GM18499 (cell line): ENCODE data around the gene BCORL1.

ENCODE experiments used
- ATAC-seq: cut with Tn5 transposase; IDR thresholded peaks from one replicate; pipeline ENCODE4 v1.9.1; 2021; ENCODE audit warnings: moderate number of reproducible peaks; ENCODE audit not compliant: insufficient read depth, unreplicated experiment

The BCORL1 gene

GRCh38 chrX:129959493-129959832 is 23.0 kb upstream of the BCORL1 start:
- ATAC-seq = no peak

- peak; percentile 53 for ATAC-seq
These were observed 21.0 kb upstream of the BCORL1 start for GRCh38 chrX:129961180-129962083.

GRCh38 chrX:129963729-129964128 is 18.7 kb upstream of the BCORL1 start:
- ATAC-seq = no peak

DNA sequence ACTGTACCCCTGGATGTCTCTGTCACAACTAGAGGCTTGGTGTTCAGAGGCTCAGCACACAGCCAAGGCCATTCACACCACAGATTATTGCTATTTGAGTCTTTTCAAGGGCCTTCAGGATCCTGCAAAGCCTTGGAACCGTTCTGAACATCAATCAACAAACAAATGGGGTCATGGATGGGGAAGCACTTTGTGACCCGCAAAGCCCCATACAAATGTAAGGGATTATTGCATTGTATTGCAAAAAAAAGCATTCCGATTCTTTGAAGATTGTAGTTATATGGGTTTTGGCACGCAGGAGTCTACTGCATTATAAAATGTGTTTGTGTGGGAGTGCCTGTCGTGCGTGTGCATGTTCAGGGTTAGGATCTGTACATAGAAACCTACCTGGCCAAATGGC is 17.3 kb upstream of the BCORL1 start:
- no peak for ATAC-seq

GRCh38 chrX:129968968-129969367 is 13.5 kb upstream of the BCORL1 start:
- no peak for ATAC-seq

- ATAC-seq = no peak
These were observed 6.0 kb upstream of the BCORL1 start for GRCh38 chrX:129976441-129976840.

DNA sequence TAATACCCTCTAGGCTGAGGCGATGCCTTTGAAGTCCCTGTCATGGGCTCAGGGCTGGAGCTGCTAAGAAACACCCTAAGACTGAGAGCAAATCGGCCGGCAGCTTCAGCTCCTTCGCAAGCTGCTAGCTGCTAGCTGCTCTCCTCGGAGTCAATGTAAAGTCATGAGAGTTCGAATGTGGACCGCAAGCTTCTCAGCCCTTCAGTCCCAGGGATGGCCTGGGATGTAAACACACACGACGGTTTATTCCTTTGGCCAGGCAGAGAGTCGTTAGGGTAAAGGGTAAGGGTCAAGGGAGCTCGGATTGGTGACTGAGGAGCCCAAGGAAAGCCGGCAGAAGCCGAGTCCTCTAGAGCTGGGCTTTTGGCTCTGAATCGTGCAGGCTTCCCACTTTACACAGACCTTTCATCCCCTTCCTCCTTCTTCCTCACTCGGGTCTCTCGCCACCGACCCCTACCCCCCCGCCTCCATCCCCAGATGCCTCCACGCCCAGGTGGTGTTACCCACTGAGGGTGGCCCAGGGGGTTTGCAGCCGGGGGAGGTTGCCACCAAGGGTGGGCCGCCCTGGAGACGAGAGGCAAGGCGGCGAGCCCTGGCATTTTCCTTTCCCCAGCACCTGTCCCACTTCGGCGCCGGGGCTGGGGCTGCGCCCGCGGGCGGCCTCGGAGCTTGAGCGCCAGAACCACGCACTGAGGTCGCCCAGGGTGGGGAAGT is 3.1 kb upstream of the BCORL1 start:
- ATAC-seq = no peak

DNA sequence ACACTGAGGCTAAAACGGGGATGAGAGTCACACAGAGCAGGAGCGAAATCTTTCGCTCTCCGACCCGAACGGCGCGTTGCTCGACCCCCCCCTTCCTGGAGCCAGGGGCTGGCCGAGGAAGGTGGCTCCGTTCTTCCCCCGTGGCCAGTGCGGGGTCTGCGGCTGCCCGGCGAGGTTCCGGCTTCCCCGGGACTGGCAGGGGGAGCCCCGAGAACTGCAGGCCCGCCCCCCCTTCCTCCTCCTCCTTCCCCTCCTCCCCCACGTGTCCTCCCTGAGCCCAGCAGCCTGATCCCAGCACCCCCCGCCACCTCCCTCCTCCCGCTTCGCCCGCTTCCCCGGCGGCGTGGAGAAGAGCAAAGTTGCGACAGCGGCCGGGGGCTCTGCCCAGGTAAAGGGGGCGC is 2.4 kb upstream of the BCORL1 start:
- ATAC-seq = no peak

DNA sequence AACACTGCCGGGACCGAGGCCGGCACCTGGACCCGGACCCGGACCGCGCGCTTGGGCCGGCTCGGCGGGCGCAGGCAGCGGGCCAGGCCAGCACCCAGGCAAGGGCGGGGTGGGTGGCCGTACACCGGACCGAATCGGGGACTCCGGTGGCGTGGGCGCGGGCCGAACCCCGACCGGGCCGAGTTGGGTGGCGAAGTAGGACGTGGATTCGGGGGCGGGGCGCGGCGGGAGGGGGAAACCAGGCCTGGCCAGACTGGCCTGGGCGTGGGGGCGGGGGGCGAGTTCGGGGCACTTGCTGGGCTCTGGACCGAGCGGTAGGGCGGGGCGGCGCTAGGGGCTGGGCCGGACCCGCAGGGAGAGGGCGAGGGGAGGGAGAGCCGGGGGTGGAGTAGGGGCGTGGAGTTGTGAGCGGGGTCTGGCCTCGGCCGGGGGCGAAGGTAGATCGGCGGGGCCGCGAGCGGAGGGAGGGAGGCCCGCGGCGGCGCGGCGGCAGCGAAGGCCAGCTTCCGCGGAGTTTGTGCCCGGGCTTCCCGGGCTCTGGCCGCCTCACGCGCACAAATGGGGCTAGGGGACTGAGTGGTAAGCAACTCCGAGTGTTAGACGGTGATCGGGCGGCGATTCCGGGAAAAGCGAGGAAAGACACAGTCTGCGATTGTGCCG is 1.8 kb upstream of the BCORL1 start:
- ATAC-seq = no peak

- ATAC-seq = no peak
These were observed 1.3 kb upstream of the BCORL1 start for GRCh38 chrX:129981200-129981553.

DNA sequence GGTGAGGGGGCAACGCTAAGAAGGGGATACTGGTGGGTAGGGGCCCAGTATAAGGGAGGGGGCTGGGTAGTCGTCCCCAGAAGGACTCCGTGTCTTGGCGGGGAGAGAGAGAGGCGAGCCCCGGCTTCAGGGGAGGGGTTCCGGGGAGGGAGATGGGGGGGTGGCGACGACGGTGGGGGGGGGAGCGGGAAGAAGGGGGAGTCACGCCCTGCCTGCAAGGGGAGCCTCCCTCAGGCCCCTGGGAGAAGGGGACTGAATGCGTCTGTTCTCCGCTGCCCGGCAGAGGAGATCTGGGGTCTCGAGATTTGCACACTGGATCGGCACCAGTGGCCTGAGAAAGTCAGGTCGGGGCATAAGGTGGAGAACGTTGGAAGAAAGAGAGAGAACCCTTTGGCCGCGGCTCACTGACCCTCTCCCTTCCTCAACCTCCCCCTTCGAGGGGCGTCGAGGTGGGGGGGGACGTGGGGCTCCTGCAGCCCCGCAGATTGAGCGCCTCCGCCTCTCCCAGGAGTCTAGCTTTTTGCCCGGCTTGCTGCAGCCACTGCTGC is 609 bp upstream of the BCORL1 start:
- ATAC-seq = no peak

GRCh38 chrX:129983575-129984110 is 1.2 kb downstream of the BCORL1 start:
- ATAC-seq = no peak

DNA sequence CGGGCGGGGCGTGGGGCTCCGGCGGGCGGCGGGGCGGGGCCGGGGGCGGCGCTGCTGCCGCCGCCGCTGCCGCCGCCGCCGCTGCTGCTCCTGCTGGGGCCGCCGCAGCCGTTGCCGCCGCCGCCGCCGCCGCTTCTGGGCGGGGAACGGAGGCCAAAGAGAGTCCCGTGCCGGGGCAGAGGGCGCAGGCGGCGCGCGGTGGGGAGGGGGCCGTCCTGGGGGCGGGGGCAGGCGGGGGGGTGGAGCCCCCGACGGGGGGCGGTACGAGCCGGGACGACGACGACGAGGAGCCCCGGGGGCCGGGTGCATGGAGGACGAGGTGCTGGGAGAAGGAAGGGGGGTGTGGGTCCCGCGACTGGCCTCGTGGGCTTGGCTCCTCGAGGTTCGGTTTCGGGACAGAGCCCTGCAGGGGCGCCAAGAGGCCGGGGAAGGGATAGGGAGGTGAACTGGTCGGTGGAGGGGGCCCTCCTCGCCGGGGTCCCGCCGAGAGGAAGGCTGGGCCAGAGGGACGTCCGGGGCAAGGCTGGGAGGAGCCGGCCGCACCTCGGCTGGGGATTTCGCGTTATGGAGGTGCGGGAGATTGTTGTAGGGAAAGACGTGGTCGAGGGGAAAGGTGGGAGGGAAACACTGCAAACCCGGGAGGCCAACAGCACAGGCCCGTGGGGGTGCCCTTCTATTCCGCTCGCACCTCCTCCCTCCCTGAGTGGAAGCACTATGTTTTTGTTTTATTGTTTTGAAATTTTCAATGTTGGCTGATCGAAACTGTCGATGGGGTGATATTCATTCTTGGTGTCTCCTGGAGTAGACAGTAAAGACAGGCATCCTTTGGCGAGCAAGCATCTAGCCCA is 1.9 kb downstream of the BCORL1 start:
- ATAC-seq = no peak

- ATAC-seq = no peak
These were observed 5.4 kb downstream of the BCORL1 start for GRCh38 chrX:129987871-129988270.

DNA sequence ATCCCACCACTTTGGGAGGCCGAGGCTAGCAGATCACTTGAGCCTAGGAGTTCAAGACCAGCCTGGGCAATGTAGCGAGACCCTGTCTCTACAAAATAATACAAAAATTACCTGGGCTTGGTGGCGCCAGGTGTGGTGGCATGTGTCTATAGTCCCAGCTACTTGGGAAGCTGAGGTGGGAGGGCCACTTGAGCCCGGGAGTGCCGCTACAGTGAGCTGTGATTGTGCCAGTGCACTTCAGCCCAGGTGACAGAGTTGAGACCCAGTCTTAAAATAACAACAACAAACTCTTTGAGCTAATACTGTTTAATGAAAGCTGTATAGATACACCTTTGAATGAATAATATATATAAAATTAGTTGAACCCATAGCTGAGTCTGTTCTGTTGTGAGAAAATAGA is 9.7 kb downstream of the BCORL1 start:
- ATAC-seq = no peak

DNA sequence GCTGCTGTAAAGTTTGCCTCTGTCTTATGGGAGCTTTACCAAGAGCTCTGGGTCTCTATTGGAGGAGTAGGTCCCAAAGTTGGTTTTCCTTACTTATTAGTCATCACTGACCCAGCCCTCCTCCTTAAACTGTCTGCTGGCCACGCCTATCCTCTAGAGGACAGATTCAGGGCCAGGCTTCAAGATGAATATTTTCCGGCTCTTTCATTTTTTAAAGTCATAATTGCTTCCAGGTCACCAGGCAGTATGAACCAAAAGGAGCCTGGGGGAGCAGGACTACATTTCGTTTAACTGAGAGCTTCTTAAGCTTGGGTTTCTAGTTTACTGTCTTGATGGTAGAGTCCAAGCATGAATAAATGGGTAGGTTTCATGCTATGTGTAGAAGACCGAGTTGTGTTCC is 13.7 kb downstream of the BCORL1 start:
- ATAC-seq = no peak

GRCh38 chrX:129997086-129997485 is 14.7 kb downstream of the BCORL1 start:
- no peak for ATAC-seq

GRCh38 chrX:129998021-129998420 is 15.6 kb downstream of the BCORL1 start:
- no peak for ATAC-seq

DNA sequence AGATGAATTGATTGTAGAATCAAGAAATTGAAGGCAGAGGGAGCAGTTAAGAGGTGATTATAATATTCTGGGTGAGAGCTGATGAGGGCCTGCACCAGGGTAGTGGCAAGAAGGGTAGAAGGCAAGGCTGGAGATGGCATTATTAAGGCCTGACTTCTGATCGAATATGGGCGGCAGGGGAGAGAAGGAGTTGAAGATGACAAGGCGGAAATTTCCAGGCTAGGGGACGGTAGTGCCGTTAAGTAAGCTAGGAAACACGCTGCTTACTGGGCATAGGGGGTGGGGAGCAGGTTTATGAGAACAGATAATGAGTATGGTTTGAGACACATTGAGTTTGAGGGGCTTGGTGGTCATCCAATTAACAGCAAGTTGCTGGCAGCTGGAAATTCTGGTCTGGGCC is 19.5 kb downstream of the BCORL1 start:
- ATAC-seq = no peak

GRCh38 chrX:130002541-130002940 is 20.1 kb downstream of the BCORL1 start:
- no peak for ATAC-seq
